HEK293T (cell line): ENCODE results near the gene KDM3B.

Experiments
- ARNT ChIP-seq: fragments of 450-650 bp; IDR thresholded peaks from 2 replicates; pipeline ENCODE4 v1.6.1; 2017; ENCODE audit warnings: mild to moderate bottlenecking
- BHLHE40 ChIP-seq: fragments of 450-650 bp; IDR thresholded peaks from 2 replicates; pipeline ENCODE4 v1.6.1; 2016; ENCODE audit warnings: mild to moderate bottlenecking, moderate library complexity, borderline replicate concordance
- ELF4 ChIP-seq: fragments of 450-650 bp; IDR thresholded peaks from 2 replicates; pipeline ENCODE4 v1.6.1; 2017; ENCODE audit warnings: antibody characterized with exemption
- FOXA1 ChIP-seq: fragments of 450-650 bp; IDR thresholded peaks from 2 replicates; pipeline ENCODE4 v1.6.1; 2016; ENCODE audit warnings: mild to moderate bottlenecking
- FOXM1 ChIP-seq: fragments of 450-650 bp; IDR thresholded peaks from 2 replicates; pipeline ENCODE4 v1.6.1; 2017; ENCODE audit warnings: mild to moderate bottlenecking, borderline replicate concordance
- HDGF ChIP-seq: fragments of 450-650 bp; IDR thresholded peaks from 2 replicates; pipeline ENCODE4 v1.6.1; 2017; ENCODE audit warnings: antibody characterized with exemption, borderline replicate concordance
- LEF1 ChIP-seq: fragments of 450-650 bp; IDR thresholded peaks from 2 replicates; pipeline ENCODE4 v1.6.1; 2017; ENCODE audit warnings: mild to moderate bottlenecking, borderline replicate concordance
- NFRKB ChIP-seq: fragments of 450-650 bp; IDR thresholded peaks from 2 replicates; pipeline ENCODE4 v1.6.1; 2016; ENCODE audit warnings: mild to moderate bottlenecking, moderate library complexity
- SP1 ChIP-seq: fragments of 450-650 bp; IDR thresholded peaks from 2 replicates; pipeline ENCODE4 v1.6.1; 2017
- TARDBP ChIP-seq: fragments of 450-650 bp; IDR thresholded peaks from 2 replicates; pipeline ENCODE4 v1.6.1; 2016
- ZNF384 ChIP-seq: fragments of 450-650 bp; IDR thresholded peaks from 2 replicates; pipeline ENCODE4 v1.6.1; 2016
- TF ChIP-seq, protein P1 (sequence below): fragments of 450-650 bp; IDR thresholded peaks from 2 replicates; pipeline ENCODE4 v1.6.1; 2016

- TF ChIP-seq ELF4 (no peak), ARNT (peak; percentile 68), FOXM1 (peak; percentile 96), BHLHE40 (no peak), TARDBP (no peak), FOXA1 (no peak), SP1 (no peak), HDGF (no peak), NFRKB (no peak), LEF1 (no peak), ZNF384 (no peak)
- TF ChIP-seq, protein P1, sequence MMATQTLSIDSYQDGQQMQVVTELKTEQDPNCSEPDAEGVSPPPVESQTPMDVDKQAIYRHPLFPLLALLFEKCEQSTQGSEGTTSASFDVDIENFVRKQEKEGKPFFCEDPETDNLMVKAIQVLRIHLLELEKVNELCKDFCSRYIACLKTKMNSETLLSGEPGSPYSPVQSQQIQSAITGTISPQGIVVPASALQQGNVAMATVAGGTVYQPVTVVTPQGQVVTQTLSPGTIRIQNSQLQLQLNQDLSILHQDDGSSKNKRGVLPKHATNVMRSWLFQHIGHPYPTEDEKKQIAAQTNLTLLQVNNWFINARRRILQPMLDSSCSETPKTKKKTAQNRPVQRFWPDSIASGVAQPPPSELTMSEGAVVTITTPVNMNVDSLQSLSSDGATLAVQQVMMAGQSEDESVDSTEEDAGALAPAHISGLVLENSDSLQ: no peak
Measured at GRCh38 chr5:138352071-138352721, at the start of gene KDM3B.
